ENCODE data around the gene HIF3A. TPM values are rescaled to one million over a fixed set of nuclear protein-coding genes. Genes with fewer than 3 reads are reported as not detected.

HIF3A gene
- 4.8 and 7.6 TPM in 2 replicates for total RNA-seq

DNA sequence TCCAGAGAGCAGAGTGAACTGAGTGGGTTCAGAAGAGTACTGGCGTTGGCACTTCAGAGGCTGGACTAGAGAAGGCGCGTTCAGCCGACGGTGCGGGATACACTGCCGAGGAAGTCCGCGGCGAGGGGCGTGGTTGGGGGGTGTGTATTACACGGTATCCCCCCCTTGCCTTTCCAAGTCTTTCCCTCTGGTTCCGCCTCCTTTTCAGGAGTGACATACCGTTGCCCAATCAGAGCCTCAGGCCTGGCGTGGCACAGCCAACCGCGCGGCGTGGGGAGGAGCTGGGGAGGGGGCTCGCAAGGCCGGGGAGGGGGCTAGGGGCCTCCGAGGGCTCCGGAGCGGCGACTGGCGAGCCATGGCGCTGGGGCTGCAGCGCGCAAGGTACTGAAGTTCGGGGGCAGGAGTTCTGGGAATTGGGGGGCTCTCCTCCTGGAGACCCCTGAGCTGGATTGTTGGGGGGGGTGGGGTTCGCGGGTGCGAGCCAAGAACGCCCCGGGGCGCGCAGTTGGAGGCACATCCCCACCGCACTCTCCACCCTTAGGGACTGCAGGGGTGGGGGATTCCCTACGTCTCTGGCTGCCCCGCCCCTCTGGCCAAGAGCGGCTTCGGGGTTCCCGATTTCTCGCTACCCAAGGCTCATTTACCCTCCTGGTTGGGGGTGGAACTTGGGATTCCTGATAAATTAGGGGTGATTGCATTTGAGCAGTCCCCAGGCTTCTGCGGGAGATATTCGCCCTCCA, at the start of gene HIF3A:
Gene HIF3A (plus strand): TSS at position 321 of the 740 bp plus-strand sequence. CDS start 35 bp downstream, at position 356.

GRCh38 chr19:46346821-46347571, 50.2 kb downstream of the HIF3A start, which contains the start of gene PPP5C:
Gene PPP5C, plus strand, starts transcription at chr19:46347087. Its CDS starts 10 bp downstream, at chr19:46347097.

Other genes with a start within 250 kb of the HIF3A start
- gene IGFL3, start 172.4 kb upstream of the HIF3A start, total RNA-seq, result not detected in 2 replicates
- gene IGFL2, start 148.8 kb upstream of the HIF3A start, total RNA-seq, result not detected in 2 replicates
- not detected in 2 replicates for gene IGFL1, start 67.3 kb upstream of the HIF3A start, total RNA-seq
- gene PPP5C, start 50.0 kb downstream of the HIF3A start, total RNA-seq, result 64.2 and 66.8 TPM in 2 replicates
- 29.8 and 34.2 TPM in 2 replicates for gene CCDC8, start 116.5 kb downstream of the HIF3A start, total RNA-seq
- under 0.01 and 0.15 TPM in 2 replicates for gene PNMA8C, start 131.9 kb downstream of the HIF3A start, total RNA-seq
- gene PNMA8A, start 174.5 kb downstream of the HIF3A start, total RNA-seq, result 2.5 and 17.3 TPM in 2 replicates
- gene PNMA8B, start 198.8 kb downstream of the HIF3A start, total RNA-seq, result 2.8 and 5.6 TPM in 2 replicates

Measured in smooth muscle cell of trachea (primary cell).